IPS-20b (cell line): Measurements from ENCODE around the gene HMGN4.

Experiments
- H3K27ac ChIP-seq: one replicate; pipeline ENCODE4 v1.5.1; 2013; ENCODE audit warnings: low read length
- H3K27me3 ChIP-seq: 2 replicates; pipeline ENCODE4 v1.6.1; 2013; ENCODE audit warnings: mild to moderate bottlenecking, low read length, inconsistent platforms; ENCODE audit not compliant: insufficient read depth
- H3K36me3 ChIP-seq: 2 replicates; pipeline ENCODE4 v1.6.1; 2013; ENCODE audit warnings: low read depth, mild to moderate bottlenecking, inconsistent platforms, low read length, moderate library complexity; ENCODE audit not compliant: insufficient read depth
- H3K4me1 ChIP-seq: 2 replicates; pipeline ENCODE4 v1.6.1; 2013; ENCODE audit warnings: mild to moderate bottlenecking, control low read depth, inconsistent platforms, low read length, moderate library complexity; ENCODE audit not compliant: insufficient read depth
- H3K4me3 ChIP-seq: 2 replicates; pipeline ENCODE4 v1.5.1; 2013; ENCODE audit warnings: mild to moderate bottlenecking, low read length, inconsistent platforms
- H3K9ac ChIP-seq: 2 replicates; pipeline ENCODE4 v1.6.1; 2013; ENCODE audit warnings: low read depth, mild to moderate bottlenecking, inconsistent platforms, low read length, moderate library complexity
- H3K9me3 ChIP-seq: 2 replicates; pipeline ENCODE4 v1.6.1; 2013; ENCODE audit warnings: mild to moderate bottlenecking, low read depth, low read length, inconsistent platforms; ENCODE audit not compliant: insufficient read depth

HMGN4 gene

GRCh38 chr6:26537846-26538571 is at the start of gene HMGN4:
Gene HMGN4 (plus strand): TSS chr6:26538366. CDS start chr6:26545207, 6,841 bp downstream.
- peak within 1 kb of the TSS; percentile 95 for H3K4me3 ChIP-seq
- peaks cover 5% of the 10 kb centered on the region; the same call in 1 of the 2 replicates for H3K36me3 ChIP-seq
- H3K9me3 ChIP-seq = no peaks in the 10 kb centered on the region
- H3K4me1 ChIP-seq = peaks cover 5% of the 10 kb centered on the region; the same call in 1 of the 2 replicates
- no peaks in the 10 kb centered on the region for H3K27me3 ChIP-seq
- peak within 1 kb of the TSS; percentile 90 for H3K9ac ChIP-seq
- peak within 1 kb of the TSS; percentile 30 for H3K27ac ChIP-seq

DNA sequence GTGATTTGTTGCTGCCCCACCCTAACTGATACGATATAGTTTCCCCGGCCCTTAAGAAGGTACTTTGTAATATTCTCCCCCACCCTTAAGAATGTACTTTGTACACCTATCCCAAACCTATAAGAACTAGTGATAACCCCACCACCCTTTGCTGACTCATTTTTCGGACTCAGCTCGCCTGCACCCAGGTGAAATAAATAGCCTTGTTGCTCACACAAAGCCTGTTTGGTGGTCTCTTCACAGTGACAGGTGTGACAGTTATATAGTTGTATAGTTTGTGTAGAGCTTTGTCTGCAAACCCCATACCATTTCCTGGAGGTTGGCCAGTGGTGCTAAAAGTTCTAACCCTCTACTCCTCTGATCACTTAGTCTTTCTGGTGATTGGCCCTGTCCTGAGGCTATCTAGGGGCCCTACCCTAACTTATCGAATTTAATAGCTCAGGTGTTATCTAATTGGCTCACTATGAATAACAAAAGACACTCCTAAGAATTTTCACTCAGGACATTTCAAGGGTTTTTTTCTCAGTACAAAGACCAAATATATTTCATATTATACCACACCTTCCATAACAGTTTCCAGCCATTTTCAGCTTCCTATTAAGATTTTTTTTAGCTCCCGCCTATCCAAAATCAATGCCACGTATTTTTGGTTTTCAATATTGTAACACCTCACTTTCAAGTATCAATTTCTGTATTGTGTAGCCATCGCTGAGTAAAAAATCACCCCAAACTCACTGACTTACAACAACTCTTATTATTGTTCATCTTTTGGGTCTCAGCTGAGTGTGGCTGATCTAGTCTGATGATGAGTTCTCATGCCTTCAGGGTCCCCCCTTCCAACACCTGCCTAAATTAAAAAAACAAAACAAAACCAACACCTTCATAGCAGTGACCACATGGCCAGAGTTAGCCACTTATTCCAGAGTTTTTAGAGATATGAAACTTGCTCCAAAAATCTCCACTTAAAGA is 47.9 kb upstream of the HMGN4 start:
- Histone ChIP-seq H3K9me3 (no peaks in the 10 kb centered on the region), H3K4me1 (no peaks in the 10 kb centered on the region), H3K9ac (no peak overlapping the region), H3K27ac (no peak overlapping the region), H3K4me3 (no peak overlapping the region), H3K27me3 (no peaks in the 10 kb centered on the region), H3K36me3 (no peaks in the 10 kb centered on the region)

DNA sequence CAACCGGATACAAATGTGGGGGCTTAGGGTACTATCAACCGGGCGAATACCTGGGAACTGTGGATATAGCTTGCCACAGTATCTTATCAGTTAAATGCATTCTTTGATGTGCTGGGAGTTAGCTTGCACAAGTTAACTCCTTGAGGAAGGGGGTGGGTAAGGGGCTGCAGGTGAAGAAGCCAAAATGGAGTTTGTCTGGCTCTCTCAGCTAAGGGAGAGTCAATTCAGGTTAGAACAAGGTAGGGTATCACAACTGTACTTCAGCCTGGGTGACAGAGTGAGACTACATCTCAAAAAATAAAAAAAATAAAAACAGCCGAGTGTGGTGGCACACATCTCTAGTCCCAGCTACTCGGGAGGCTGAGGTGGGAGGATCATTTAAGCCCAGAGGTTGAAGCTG is 46.6 kb upstream of the HMGN4 start:
- Histone ChIP-seq H3K27me3 (no peaks in the 10 kb centered on the region), H3K9me3 (no peaks in the 10 kb centered on the region), H3K4me1 (no peaks in the 10 kb centered on the region), H3K27ac (no peak overlapping the region), H3K4me3 (no peak overlapping the region), H3K9ac (no peak overlapping the region), H3K36me3 (no peaks in the 10 kb centered on the region)

DNA sequence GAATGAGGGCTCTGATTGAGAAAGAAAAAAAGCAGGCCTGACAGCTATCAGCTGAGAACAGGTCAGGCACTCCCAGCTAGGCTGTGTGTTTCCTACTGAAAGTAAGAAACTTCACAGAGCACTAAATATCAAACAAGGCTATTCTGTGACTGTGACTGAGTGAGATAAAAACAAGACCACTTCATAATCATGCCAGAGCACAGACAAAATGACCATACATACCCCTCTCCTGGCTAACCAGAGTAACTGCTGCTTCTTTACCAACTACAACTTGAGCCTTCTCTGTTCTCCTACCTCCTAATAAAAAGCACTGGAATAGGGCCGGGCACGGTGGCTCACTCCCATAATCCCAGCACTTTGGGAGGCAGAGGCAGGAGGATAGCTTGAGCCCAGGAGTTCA is 44.9 kb upstream of the HMGN4 start:
- Histone ChIP-seq H3K27ac (no peak overlapping the region), H3K4me1 (no peaks in the 10 kb centered on the region), H3K27me3 (no peaks in the 10 kb centered on the region), H3K4me3 (no peak overlapping the region), H3K36me3 (no peaks in the 10 kb centered on the region), H3K9ac (no peak overlapping the region), H3K9me3 (no peaks in the 10 kb centered on the region)

- Histone ChIP-seq H3K9me3 (no peaks in the 10 kb centered on the region), H3K9ac (no peak overlapping the region), H3K27ac (no peak overlapping the region), H3K36me3 (no peaks in the 10 kb centered on the region), H3K27me3 (no peaks in the 10 kb centered on the region), H3K4me1 (no peaks in the 10 kb centered on the region), H3K4me3 (no peak overlapping the region)
These were observed 44.0 kb upstream of the HMGN4 start for GRCh38 chr6:26494117-26494516.

GRCh38 chr6:26495281-26495680 is 42.9 kb upstream of the HMGN4 start:
- Histone ChIP-seq H3K4me1 (no peaks in the 10 kb centered on the region), H3K27me3 (peaks cover 1% of the 10 kb centered on the region; the same call in 1 of the 2 replicates), H3K36me3 (no peaks in the 10 kb centered on the region), H3K27ac (no peak overlapping the region), H3K9ac (no peak overlapping the region), H3K9me3 (no peaks in the 10 kb centered on the region), H3K4me3 (no peak overlapping the region)

DNA sequence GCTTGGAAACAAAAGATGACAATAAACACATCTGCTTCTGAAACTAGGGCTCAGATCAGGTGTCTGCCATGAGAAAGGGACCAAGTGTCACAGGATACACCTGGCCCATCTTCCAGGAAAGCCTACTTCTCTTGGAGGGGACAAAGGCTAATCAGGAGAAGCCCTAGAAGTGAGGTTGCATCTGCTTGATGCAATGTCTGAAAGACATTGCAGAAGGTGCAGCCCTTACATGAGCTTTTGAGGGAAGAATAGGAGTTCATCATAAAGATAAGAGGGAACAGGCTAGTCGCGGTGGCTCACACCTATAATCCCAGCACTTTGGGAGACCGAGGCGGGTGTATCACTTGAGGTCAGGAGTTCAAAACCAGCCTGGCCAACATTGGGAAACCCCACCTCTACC is 40.6 kb upstream of the HMGN4 start:
- peaks cover 24% of the 10 kb centered on the region for H3K27me3 ChIP-seq
- no peak overlapping the region for H3K4me3 ChIP-seq
- no peak overlapping the region for H3K27ac ChIP-seq
- no peak overlapping the region for H3K9ac ChIP-seq
- H3K36me3 ChIP-seq = no peaks in the 10 kb centered on the region
- H3K9me3 ChIP-seq = no peaks in the 10 kb centered on the region
- no peaks in the 10 kb centered on the region; the same call in 1 of the 2 replicates for H3K4me1 ChIP-seq

DNA sequence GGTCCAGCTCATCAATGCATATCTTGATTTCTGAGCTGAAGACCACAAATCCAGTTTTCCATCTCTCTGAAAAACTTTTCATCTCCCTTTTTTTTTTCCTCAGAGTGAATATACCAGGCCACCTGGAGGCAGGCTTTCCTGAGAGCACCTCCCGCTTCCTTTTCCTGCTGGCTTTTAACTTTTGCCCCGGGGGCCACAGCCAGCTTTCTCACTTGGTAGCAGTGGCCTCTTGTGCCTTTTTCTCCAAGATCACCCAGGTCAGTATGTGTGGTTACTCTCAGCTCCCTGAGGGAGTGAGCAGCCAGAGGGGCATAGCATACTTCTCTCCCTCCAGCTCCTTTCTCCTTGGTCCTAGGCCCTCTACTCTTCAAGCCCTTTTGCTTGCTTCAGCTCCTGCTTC is 38.1 kb upstream of the HMGN4 start, which contains the start of gene BTN1A1:
Gene BTN1A1 (plus strand): TSS at position 202 of the 400 bp plus-strand sequence. CDS start 984 bp downstream, outside the sequence.
- H3K9ac ChIP-seq = no peak within 1 kb of the TSS
- no peaks in the 10 kb centered on the region for H3K36me3 ChIP-seq
- H3K27ac ChIP-seq = no peak within 1 kb of the TSS
- H3K4me3 ChIP-seq = no peak within 1 kb of the TSS; the same call in 1 of the 2 replicates
- H3K4me1 ChIP-seq = no peaks in the 10 kb centered on the region; the same call in 1 of the 2 replicates
- H3K27me3 ChIP-seq = peaks cover 34% of the 10 kb centered on the region
- H3K9me3 ChIP-seq = no peaks in the 10 kb centered on the region

- Histone ChIP-seq H3K27me3 (peaks cover 34% of the 10 kb centered on the region), H3K9me3 (no peaks in the 10 kb centered on the region), H3K4me3 (peak overlapping the region; percentile 57), H3K36me3 (no peaks in the 10 kb centered on the region), H3K4me1 (no peaks in the 10 kb centered on the region; the same call in 1 of the 2 replicates), H3K9ac (no peak overlapping the region), H3K27ac (no peak overlapping the region)
These were observed 36.6 kb upstream of the HMGN4 start for GRCh38 chr6:26501482-26501986.

- no peaks in the 10 kb centered on the region for H3K36me3 ChIP-seq
- H3K9me3 ChIP-seq = no peaks in the 10 kb centered on the region
- H3K27ac ChIP-seq = no peak overlapping the region
- H3K4me3 ChIP-seq = peak overlapping the region; percentile 57; the same call in 1 of the 2 replicates
- peaks cover 34% of the 10 kb centered on the region for H3K27me3 ChIP-seq
- no peaks in the 10 kb centered on the region; the same call in 1 of the 2 replicates for H3K4me1 ChIP-seq
- no peak overlapping the region for H3K9ac ChIP-seq
These were observed 36.0 kb upstream of the HMGN4 start for GRCh38 chr6:26502165-26502564.

GRCh38 chr6:26502626-26503025 is 35.5 kb upstream of the HMGN4 start:
- Histone ChIP-seq H3K4me3 (no peak overlapping the region), H3K9me3 (no peaks in the 10 kb centered on the region), H3K4me1 (no peaks in the 10 kb centered on the region; the same call in 1 of the 2 replicates), H3K36me3 (no peaks in the 10 kb centered on the region), H3K27ac (no peak overlapping the region), H3K9ac (no peak overlapping the region), H3K27me3 (peaks cover 34% of the 10 kb centered on the region)
